Kidney (tissue), 14 donors: ENCODE measurements around the gene DBNL. TPM values are rescaled to one million over a fixed set of nuclear protein-coding genes. Genes with fewer than 3 reads are reported as not detected.
A peak's percentile ranks its signal among the peaks of the same experiment; 100 is the strongest.

ENCODE experiments used
- DNase-seq, 5 donors: peaks; one replicate each; pipeline ENCODE4 v3.0.0-alpha.2; 2013 to 2020
- FAIRE-seq: peaks from 2 replicates; lab custom pipeline; 2012; peaks lifted over from hg19 to GRCh38; lab: Jason Lieb, UNC
- H3K27ac ChIP-seq, 2 donors: one replicate each; pipeline ENCODE4 v1.7.0; 2013; ENCODE audit warnings: low read depth in 2 of 2, low read length in 2 of 2, inconsistent platforms in 1 of 2
- H3K27me3 ChIP-seq: one replicate; pipeline ENCODE4 v1.7.1; 2013; ENCODE audit warnings: low read length, inconsistent platforms; ENCODE audit not compliant: control insufficient read depth, insufficient read depth
- H3K36me3 ChIP-seq, 3 donors: one replicate each; pipeline versions ENCODE4 v1.7.0 to v1.7.1; 2013; ENCODE audit warnings: low read length in 3 of 3, control low read depth in 1 of 3, inconsistent platforms in 1 of 3; ENCODE audit not compliant: insufficient read depth in 3 of 3, control insufficient read depth in 2 of 3
- H3K4me1 ChIP-seq, 3 donors: one replicate each; pipeline versions ENCODE4 v1.7.0 to v1.7.1; 2013; ENCODE audit warnings: low read length in 3 of 3, inconsistent platforms in 1 of 3, low read depth in 1 of 3; ENCODE audit not compliant: control insufficient read depth in 2 of 3, insufficient read depth in 2 of 3
- H3K4me3 ChIP-seq, 3 donors: one replicate each; pipeline versions ENCODE4 v1.7.0 to v1.8.1; 2013; ENCODE audit warnings: low read length in 3 of 3, control low read depth in 1 of 3, inconsistent platforms in 1 of 3
- H3K9ac ChIP-seq, 3 donors: one replicate each; pipeline versions ENCODE4 v1.7.0 to v1.7.1; 2013; ENCODE audit warnings: low read length in 3 of 3, control low read depth in 1 of 3, inconsistent platforms in 1 of 3
- H3K9me3 ChIP-seq, 3 donors: one replicate each; pipeline versions ENCODE4 v1.7.0 to v1.7.1; 2013; ENCODE audit warnings: low read length in 3 of 3, control low read depth in 1 of 3, inconsistent platforms in 1 of 3; ENCODE audit not compliant: control insufficient read depth in 2 of 3, insufficient read depth in 1 of 3
- CTCF ChIP-seq: IDR thresholded peaks from 3 replicates; pipeline ENCODE4 v1.5.1; 2012; ENCODE audit warnings: mild to moderate bottlenecking, moderate library complexity, borderline replicate concordance; ENCODE audit not compliant: insufficient read depth; ENCODE audit errors: extremely low read depth
- intact Hi-C: fragments of 100-400 bp; cut with DNase I; formaldehyde crosslinking; loops from one replicate; pipeline ENCODE4 v1.11.1; 2022
- polyA plus RNA-seq: library from polyadenylated mRNA; stranded (reverse); fragments of 350-450 nt; fragmentation: Illumina TruSeq; extraction: RNeasy Lipid Tissue Mini Kit (QIAGEN cat#74804); gene quantifications from one replicate; pipeline ENCODE4 v1.2.3, GENCODE V29; 2014; ENCODE audit warnings: low read depth, low replicate concordance; ENCODE audit not compliant: insufficient read depth
- total RNA-seq: library from RNA; stranded (reverse); fragmentation: NEBNext Ultra II Directional; extraction: Animal tissue kit (Norgen Biotek cat#: 25700); gene quantifications from one replicate; pipeline ENCODE4 v1.2.1, GENCODE V29; 2021
- donor health status: control.
- donor health status: control.
- donor health status: control.
- donor health status: control.
- donor health status: control.
- donor health status: DM: yes; HTN: yes; CAD: no.
- donor health status: Normal renal cell carcinoma (clear cell type).

DBNL gene
- total and polyA plus RNA-seq, 2 donors from 2014 or later: 85.9 to 103 TPM

- H3K9me3 ChIP-seq: no peaks in the 10 kb centered on the region
- peak in 1 of 5 donors; percentile 24 for DNase-seq
- H3K9ac ChIP-seq: no peak overlapping the region
- intact Hi-C loops: no loop called here
- TF ChIP-seq CTCF: no peak
- FAIRE-seq: no peak
- no peak overlapping the region for H3K27ac ChIP-seq
- peaks cover 0 to 20% (median 10%) of the 10 kb centered on the region in 3 donors for H3K36me3 ChIP-seq
- H3K4me1 ChIP-seq: peaks cover 0 to 26% (median 13%) of the 10 kb centered on the region in 3 donors
- no peak overlapping the region for H3K4me3 ChIP-seq
- H3K27me3 ChIP-seq: no peaks in the 10 kb centered on the region
These were observed 2.0 kb downstream of the DBNL start for GRCh38 chr7:44046321-44047061.

GRCh38 chr7:44048031-44048795 lies 3.7 kb downstream of the DBNL start:
- no peak for TF ChIP-seq CTCF
- H3K9ac ChIP-seq: no peak overlapping the region
- H3K27ac ChIP-seq: no peak overlapping the region
- peaks cover 0 to 26% (median 13%) of the 10 kb centered on the region in 3 donors for H3K4me1 ChIP-seq
- DNase-seq (peak in 1 of 5 donors; percentile 20), FAIRE-seq (no peak)
- H3K36me3 ChIP-seq: peaks cover 0 to 24% (median 17%) of the 10 kb centered on the region in 3 donors
- intact Hi-C loops: no loop called here
- H3K4me3 ChIP-seq: no peak overlapping the region
- no peaks in the 10 kb centered on the region for H3K27me3 ChIP-seq
- H3K9me3 ChIP-seq: no peaks in the 10 kb centered on the region

GRCh38 chr7:44050121-44050914 lies 5.8 kb downstream of the DBNL start:
- Histone ChIP-seq H3K9ac (no peak overlapping the region), H3K27ac (no peak overlapping the region), H3K27me3 (no peaks in the 10 kb centered on the region), H3K36me3 (peaks cover 2 to 28% (median 20%) of the 10 kb centered on the region in 3 donors), H3K4me3 (no peak overlapping the region), H3K9me3 (no peaks in the 10 kb centered on the region), H3K4me1 (peaks cover 0 to 15% (median 9%) of the 10 kb centered on the region in 3 donors)
- peak in 2 of 5 donors; percentile 16 to 59 for DNase-seq
- no peak for TF ChIP-seq CTCF
- intact Hi-C loops: no loop called here
- no peak for FAIRE-seq
